HepG2 (cell line): Measurements from ENCODE around the gene CEP43. TPM values are rescaled to one million over a fixed set of nuclear protein-coding genes. Genes with fewer than 3 reads are reported as not detected.

ENCODE experiments used
- ATAC-seq: fragments of 200-7000 bp; cut with Tn5 transposase; 3 replicates; pipeline ENCODE4 v1.9.1; 2020; ENCODE audit warnings: mild to moderate bottlenecking, moderate library complexity
- BruUV-seq: library from RNA; stranded (reverse); fragments of 400-500 nt; replicated peaks from 2 replicates; lab custom pipeline; 2021; lab: Mats Ljungman, UMichigan
- CTCF ChIA-PET: fragments of 300-600 bp; formaldehyde crosslinking; extraction: SDS; loops from one replicate; lab custom pipeline; 2021; ENCODE audit warnings: low total read pairs, inconsistent platforms, low intra/inter-chr PET ratio; lab: Yijun Ruan, JAX
- POLR2A ChIA-PET: fragments of 350-600 bp; sonication (Branson Sonifier 250); formaldehyde crosslinking; loops from one replicate; lab custom pipeline; 2020; ENCODE audit warnings: antibody characterized with exemption, inconsistent platforms; lab: Yijun Ruan, JAX
- DNase-seq: peaks from one replicate; pipeline ENCODE4 v3.0.0-alpha.2; 2015; ENCODE audit warnings: low spot score
- FAIRE-seq: peaks from 3 replicates; lab custom pipeline; 2011; peaks lifted over from hg19 to GRCh38; lab: Jason Lieb, UNC
- H2AFZ ChIP-seq: one replicate; pipeline ENCODE4 v1.6.1; 2011; ENCODE audit warnings: low read length, inconsistent platforms
- H3K27ac ChIP-seq: fragments of 300-600 bp; 3 replicates; pipeline ENCODE4 v1.8.0; 2011; ENCODE audit warnings: mixed run types, mild to moderate bottlenecking, mixed read lengths, low read length, inconsistent platforms; ENCODE audit not compliant: insufficient read depth; ENCODE audit errors: extremely low read length
- H3K27me3 ChIP-seq, 2 experiments: fragments of 200-600 bp in 1 of 2; 2 replicates in 1 of 2; 3 replicates in 1 of 2; pipeline versions ENCODE4 v1.6.0 to v1.8.0; 2011; ENCODE audit warnings: low read length in 2 of 2, mild to moderate bottlenecking in 2 of 2, moderate library complexity in 2 of 2, inconsistent platforms in 1 of 2; ENCODE audit not compliant: insufficient read depth in 2 of 2, control insufficient read depth in 1 of 2
- H3K36me3 ChIP-seq, 2 experiments: fragments of 200-600 bp in 1 of 2; replicated peaks in 1 of 2; 2 replicates in 1 of 2; 3 replicates in 1 of 2; pipeline versions ENCODE4 v1.5.1 to v1.8.0; 2011; ENCODE audit warnings: low read length in 2 of 2, inconsistent platforms in 1 of 2; ENCODE audit not compliant: insufficient read depth in 2 of 2, control insufficient read depth in 1 of 2
- H3K4me1 ChIP-seq: 2 replicates; pipeline ENCODE4 v1.5.1; 2012; ENCODE audit warnings: low read length, inconsistent platforms; ENCODE audit not compliant: insufficient read depth
- H3K4me2 ChIP-seq: 2 replicates; pipeline ENCODE4 v1.6.0; 2011; ENCODE audit warnings: low read depth, low read length, inconsistent platforms
- H3K4me3 ChIP-seq, 3 experiments: fragments of 200-600 bp in 1 of 3; sonication (generic), shearing (Covaris generic) in 1 of 3; replicated peaks in 1 of 3; 2 replicates each; pipeline ENCODE4 v1.5.1; 2011 to 2016; ENCODE audit warnings: low read length in 3 of 3, inconsistent platforms in 2 of 3, low read depth in 2 of 3, mild to moderate bottlenecking in 2 of 3, control low read depth in 1 of 3, mixed read lengths in 1 of 3; ENCODE audit not compliant: insufficient read depth in 1 of 3
- H3K79me2 ChIP-seq: one replicate; pipeline ENCODE4 v1.6.1; 2011; ENCODE audit warnings: low read length, inconsistent platforms; ENCODE audit not compliant: insufficient read depth
- H3K9ac ChIP-seq: 2 replicates; pipeline ENCODE4 v1.6.0; 2011; ENCODE audit warnings: mild to moderate bottlenecking, low read depth, low read length, inconsistent platforms; ENCODE audit not compliant: insufficient read depth
- H3K9me3 ChIP-seq: 2 replicates; pipeline ENCODE4 v1.5.1; 2012; ENCODE audit warnings: mild to moderate bottlenecking, low read length
- H4K20me1 ChIP-seq: 2 replicates; pipeline ENCODE4 v1.6.0; 2011; ENCODE audit warnings: inconsistent platforms, mild to moderate bottlenecking, low read length, moderate library complexity; ENCODE audit not compliant: insufficient read depth
- MZF1 ChIP-seq: sonication (generic); formaldehyde crosslinking; IDR thresholded peaks from 2 replicates; pipeline ENCODE4 v1.8.1; 2023; ENCODE audit warnings: mild to moderate bottlenecking, missing genetic modification reagents, borderline replicate concordance
- REPIN1 ChIP-seq: sonication (generic); formaldehyde crosslinking; IDR thresholded peaks from 2 replicates; pipeline ENCODE4 v1.8.0; 2022; ENCODE audit warnings: missing genetic modification reagents, low read depth, mild to moderate bottlenecking, borderline replicate concordance
- SMAD9 ChIP-seq: sonication (generic); formaldehyde crosslinking; IDR thresholded peaks from 2 replicates; pipeline ENCODE4 v1.5.1; 2020; ENCODE audit warnings: mild to moderate bottlenecking, missing genetic modification reagents
- U2AF2 ChIP-seq: fragments of 200-400 bp; formaldehyde crosslinking; IDR thresholded peaks from 2 replicates; pipeline ENCODE4 v1.6.1; 2017; ENCODE audit warnings: low read depth, mild to moderate bottlenecking, low read length
- ZFP37 ChIP-seq: sonication (generic); formaldehyde crosslinking; IDR thresholded peaks from 2 replicates; pipeline ENCODE4 v1.4.0; 2020; ENCODE audit warnings: missing genetic modification reagents, borderline replicate concordance
- ZNF121 ChIP-seq: sonication (generic); formaldehyde crosslinking; IDR thresholded peaks from 2 replicates; pipeline ENCODE4 v1.5.0; 2020; ENCODE audit warnings: mild to moderate bottlenecking, missing genetic modification reagents
- ZNF280D ChIP-seq: sonication (generic); formaldehyde crosslinking; IDR thresholded peaks from 2 replicates; pipeline ENCODE4 v1.5.1; 2020; ENCODE audit warnings: mild to moderate bottlenecking, missing genetic modification reagents
- ZNF317 ChIP-seq: sonication (generic); formaldehyde crosslinking; IDR thresholded peaks from 2 replicates; pipeline ENCODE4 v1.5.0; 2020; ENCODE audit warnings: mild to moderate bottlenecking, missing genetic modification reagents
- ZNF354B ChIP-seq: sonication (generic); formaldehyde crosslinking; IDR thresholded peaks from 2 replicates; pipeline ENCODE4 v1.8.0; 2022; ENCODE audit warnings: mild to moderate bottlenecking, missing genetic modification reagents
- ZNF558 ChIP-seq: sonication (generic); formaldehyde crosslinking; IDR thresholded peaks from 2 replicates; pipeline ENCODE4 v1.9.0; 2022; ENCODE audit warnings: mild to moderate bottlenecking, missing genetic modification reagents, borderline replicate concordance
- ZNF670 ChIP-seq: sonication (generic); formaldehyde crosslinking; IDR thresholded peaks from 2 replicates; pipeline ENCODE4 v1.8.0; 2022; ENCODE audit warnings: mild to moderate bottlenecking, missing genetic modification reagents, borderline replicate concordance
- WGBS: methylation state at CpG from one replicate; pipeline ENCODE4 v1.1.6; 2017; ENCODE audit warnings: low lambda C conversion rate; 5-methylcytosine and 5-hydroxymethylcytosine counted together
- in situ Hi-C: cut with HindIII; loops from 2 replicates; pipeline ENCODE4 v1.10.0; 2017; ENCODE audit warnings: low pct_unique_long_range_greater_than_20kb; ENCODE audit not compliant: extremely low pct_ligation_motif_present
- intact Hi-C: fragments of 100-400 bp; cut with micrococcal nuclease; formaldehyde crosslinking; loops from one replicate; pipeline ENCODE4 v1.10.0; 2022; ENCODE audit not compliant: unreplicated experiment
- polyA plus RNA-seq, 8 experiments: library from polyadenylated mRNA; depleted of rRNA in 3 of 8; stranded (reverse) in 7 of 8; unstranded in 1 of 8; fragments of >200 nt; fragmentation: Illumina TruSeq in 4 of 8; extraction: Trizol in 4 of 8; gene quantifications; 2 replicates each; pipeline versions ENCODE4 v1.2.1 to v1.2.3, GENCODE V29; 2011 to 2016; ENCODE audit warnings: low read depth in 4 of 8, missing spikeins in 1 of 8, mixed read lengths in 1 of 8; ENCODE audit not compliant: insufficient read depth in 1 of 8
- total RNA-seq, 5 experiments: library from RNA; depleted of rRNA; stranded (reverse); fragments of >200 nt; fragmentation: Illumina TruSeq; extraction: Trizol; gene quantifications; 2 replicates each; pipeline ENCODE4 v1.2.3, GENCODE V29; 2016; ENCODE audit warnings: low read depth in 1 of 5
- TF ChIP-seq, protein P1 (sequence below): sonication (generic); formaldehyde crosslinking; IDR thresholded peaks from 2 replicates; pipeline ENCODE4 v1.5.1; 2020; ENCODE audit warnings: mild to moderate bottlenecking, missing genetic modification reagents, moderate library complexity

Gene CEP43
- total and polyA plus RNA-seq, 2 of the 13 experiments (the other 11 are each of a cell fraction or from before 2014, with no cell fraction given) = 29.3 to 73.9 TPM

DNA sequence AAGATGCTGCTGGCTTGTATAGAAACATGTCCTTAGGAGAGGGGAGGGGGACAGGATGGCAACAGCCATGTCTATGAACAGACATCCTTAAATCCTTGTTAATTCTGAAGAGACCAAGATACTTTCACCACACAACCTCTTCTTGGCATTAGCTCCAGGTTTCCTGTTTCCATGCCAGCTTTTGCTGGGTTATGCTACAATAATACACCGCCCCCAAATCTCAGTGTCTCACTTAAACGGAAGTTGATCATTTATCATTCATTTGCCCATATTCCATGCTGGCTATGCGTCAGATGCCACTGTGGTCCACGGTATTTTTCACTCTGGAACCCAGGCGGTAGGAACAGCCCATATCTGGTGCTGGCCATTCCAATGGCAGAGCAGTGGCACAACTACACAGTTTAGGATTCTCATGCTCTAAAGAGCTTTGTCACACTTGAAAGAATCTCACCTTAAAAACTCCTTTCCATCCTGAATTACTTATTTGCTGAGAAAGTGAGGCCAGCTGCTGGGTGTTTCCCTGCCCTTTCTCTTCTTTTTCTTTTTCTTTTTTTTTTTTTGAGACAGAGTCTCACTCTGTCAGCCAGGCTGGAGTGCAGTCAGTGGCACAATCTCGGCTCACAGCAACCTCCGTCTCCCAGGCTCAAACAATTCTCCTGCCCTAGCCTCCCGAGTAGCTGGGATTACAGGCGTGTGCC lies 39.1 kb upstream of the CEP43 start:
- Histone ChIP-seq H3K27me3 (no peaks in the 10 kb centered on the region; a peak in 1 of 5 replicates), H2AFZ (no peak overlapping the region), H3K36me3 (no peaks in the 10 kb centered on the region), H3K9ac (0 out of 2 replicates have a peak overlapping the region, but pooled peaks have one; percentile 8), H3K4me3 (peak overlapping the region in 1 of 3 experiments; percentile 97; a peak in 1 of 6 replicates), H3K9me3 (no peaks in the 10 kb centered on the region), H4K20me1 (no peaks in the 10 kb centered on the region), H3K4me1 (peaks cover 72% of the 10 kb centered on the region), H3K4me2 (peak overlapping the region; percentile 98; the same call in 1 of the 2 replicates), H3K27ac (peak overlapping the region; percentile 89), H3K79me2 (peaks cover 13% of the 10 kb centered on the region)
- ChIA-PET POLR2A (no interaction called here), CTCF (no interaction called here)
- WGBS = 91% methylated on average over 9 of the region's 9 CpGs
- intact Hi-C loops (no loop called here), in situ Hi-C loops (no loop called here)
- DNase-seq (no peak), ATAC-seq (no peak), FAIRE-seq (no peak)
- no TSS peak for BruUV-seq
- TF ChIP-seq ZNF558 (CRISPR knock-in tag) (0 out of 2 replicates have a peak, but pooled peaks have one; percentile 42), ZNF121 (CRISPR knock-in tag) (no peak), ZNF670 (CRISPR knock-in tag) (0 out of 2 replicates have a peak, but pooled peaks have one; percentile 43), ZNF280D (CRISPR knock-in tag) (peak; percentile 45; the same call in 1 of the 2 replicates), ZFP37 (CRISPR knock-in tag) (0 out of 2 replicates have a peak, but pooled peaks have one; percentile 37), MZF1 (CRISPR knock-in tag) (0 out of 2 replicates have a peak, but pooled peaks have one; percentile 74), SMAD9 (CRISPR knock-in tag) (0 out of 2 replicates have a peak, but pooled peaks have one; percentile 43), ZNF317 (CRISPR knock-in tag) (peak; percentile 61; the same call in 1 of the 2 replicates), ZNF354B (peak; percentile 40; the same call in 1 of the 2 replicates), U2AF2 (0 out of 2 replicates have a peak, but pooled peaks have one; percentile 67), REPIN1 (CRISPR knock-in tag) (no peak)
- TF ChIP-seq, protein P1, sequence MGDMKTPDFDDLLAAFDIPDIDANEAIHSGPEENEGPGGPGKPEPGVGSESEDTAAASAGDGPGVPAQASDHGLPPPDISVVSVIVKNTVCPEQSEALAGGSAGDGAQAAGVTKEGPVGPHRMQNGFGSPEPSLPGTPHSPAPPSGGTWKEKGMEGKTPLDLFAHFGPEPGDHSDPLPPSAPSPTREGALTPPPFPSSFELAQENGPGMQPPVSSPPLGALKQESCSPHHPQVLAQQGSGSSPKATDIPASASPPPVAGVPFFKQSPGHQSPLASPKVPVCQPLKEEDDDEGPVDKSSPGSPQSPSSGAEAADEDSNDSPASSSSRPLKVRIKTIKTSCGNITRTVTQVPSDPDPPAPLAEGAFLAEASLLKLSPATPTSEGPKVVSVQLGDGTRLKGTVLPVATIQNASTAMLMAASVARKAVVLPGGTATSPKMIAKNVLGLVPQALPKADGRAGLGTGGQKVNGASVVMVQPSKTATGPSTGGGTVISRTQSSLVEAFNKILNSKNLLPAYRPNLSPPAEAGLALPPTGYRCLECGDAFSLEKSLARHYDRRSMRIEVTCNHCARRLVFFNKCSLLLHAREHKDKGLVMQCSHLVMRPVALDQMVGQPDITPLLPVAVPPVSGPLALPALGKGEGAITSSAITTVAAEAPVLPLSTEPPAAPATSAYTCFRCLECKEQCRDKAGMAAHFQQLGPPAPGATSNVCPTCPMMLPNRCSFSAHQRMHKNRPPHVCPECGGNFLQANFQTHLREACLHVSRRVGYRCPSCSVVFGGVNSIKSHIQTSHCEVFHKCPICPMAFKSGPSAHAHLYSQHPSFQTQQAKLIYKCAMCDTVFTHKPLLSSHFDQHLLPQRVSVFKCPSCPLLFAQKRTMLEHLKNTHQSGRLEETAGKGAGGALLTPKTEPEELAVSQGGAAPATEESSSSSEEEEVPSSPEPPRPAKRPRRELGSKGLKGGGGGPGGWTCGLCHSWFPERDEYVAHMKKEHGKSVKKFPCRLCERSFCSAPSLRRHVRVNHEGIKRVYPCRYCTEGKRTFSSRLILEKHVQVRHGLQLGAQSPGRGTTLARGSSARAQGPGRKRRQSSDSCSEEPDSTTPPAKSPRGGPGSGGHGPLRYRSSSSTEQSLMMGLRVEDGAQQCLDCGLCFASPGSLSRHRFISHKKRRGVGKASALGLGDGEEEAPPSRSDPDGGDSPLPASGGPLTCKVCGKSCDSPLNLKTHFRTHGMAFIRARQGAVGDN (CRISPR knock-in tag) = peak; percentile 34; the same call in 1 of the 2 replicates
